NCI-H345 treated with DMSO at 0.1 percent for 48 hours (cell line): ENCODE data around the gene CTNS.

Experiments used
- DNase-seq: peaks from one replicate; lab custom pipeline; 2025; ENCODE audit not compliant: unreplicated experiment; lab: John Stamatoyannopoulos, UW

Gene CTNS

GRCh38 chr17:3636154-3636907, at the start of gene CTNS, which contains the start of gene SHPK:
CTNS (plus strand) TSS chr17:3636760; CDS start chr17:3640207, 3,447 bp downstream.
SHPK (minus strand) TSS chr17:3636250; CDS start chr17:3636219, 31 bp downstream.
- peak; percentile 82 for DNase-seq

DNA sequence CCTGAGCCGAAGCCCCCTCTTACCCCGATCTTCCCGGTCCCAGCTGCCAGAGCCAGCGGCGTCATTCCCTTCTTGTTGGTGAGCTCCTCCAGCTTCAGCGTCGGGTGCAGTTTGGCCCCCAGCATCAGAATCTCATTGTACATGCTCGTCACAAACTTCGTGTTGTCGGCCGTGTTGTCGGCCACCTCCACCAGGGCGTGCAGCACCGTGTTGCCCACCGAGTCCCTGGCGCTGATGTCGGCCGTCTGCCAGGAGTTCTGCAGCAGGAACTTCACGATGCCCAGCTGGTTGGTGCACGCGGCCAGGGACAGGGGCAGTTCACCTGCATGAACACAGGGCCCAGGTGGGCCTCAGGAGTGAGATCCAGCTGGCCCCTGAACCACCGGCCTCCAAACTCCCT, 46.8 kb upstream of the CTNS start:
- DNase-seq = no peak

DNA sequence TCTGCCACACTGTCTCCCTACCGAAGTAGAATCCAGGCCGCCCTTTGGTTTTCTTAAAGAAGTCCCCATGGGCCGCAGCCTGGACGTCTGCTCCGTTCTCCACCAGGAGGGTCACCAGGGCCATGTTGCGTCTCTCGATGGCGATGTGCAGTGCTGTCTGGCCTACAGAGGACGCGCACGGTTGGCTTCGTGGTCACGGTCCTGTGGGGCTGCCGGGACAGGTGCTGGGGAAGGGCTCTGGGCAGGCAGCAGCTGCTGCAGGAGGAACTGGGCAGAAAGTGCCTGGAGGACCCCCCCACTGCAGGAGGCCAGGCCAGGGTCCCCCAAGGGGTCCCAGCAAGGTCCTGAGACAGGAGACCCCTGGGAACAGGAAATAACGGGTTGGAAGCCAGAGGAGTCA, 46.3 kb upstream of the CTNS start:
- DNase-seq = no peak

DNA sequence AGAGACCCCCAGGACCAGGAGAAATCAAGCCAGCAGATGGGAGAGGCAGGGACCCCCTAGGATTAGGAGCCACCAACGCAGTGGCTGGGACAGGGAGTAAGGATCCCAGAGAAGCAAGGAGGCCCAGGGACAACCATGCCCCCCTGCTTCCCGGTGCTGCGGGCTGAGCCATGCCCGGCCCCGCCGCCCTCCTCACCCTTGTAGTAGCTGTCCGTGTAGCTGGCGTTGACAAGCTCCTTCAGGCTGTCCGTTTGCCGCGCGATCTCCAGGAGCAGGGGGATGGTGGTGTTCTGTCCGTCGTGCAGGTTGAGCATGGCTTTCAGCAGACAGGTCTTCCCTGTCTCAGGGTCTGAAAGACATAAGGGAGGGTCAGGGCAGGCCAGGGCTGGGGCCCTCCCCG, 45.8 kb upstream of the CTNS start:
- no peak for DNase-seq

DNA sequence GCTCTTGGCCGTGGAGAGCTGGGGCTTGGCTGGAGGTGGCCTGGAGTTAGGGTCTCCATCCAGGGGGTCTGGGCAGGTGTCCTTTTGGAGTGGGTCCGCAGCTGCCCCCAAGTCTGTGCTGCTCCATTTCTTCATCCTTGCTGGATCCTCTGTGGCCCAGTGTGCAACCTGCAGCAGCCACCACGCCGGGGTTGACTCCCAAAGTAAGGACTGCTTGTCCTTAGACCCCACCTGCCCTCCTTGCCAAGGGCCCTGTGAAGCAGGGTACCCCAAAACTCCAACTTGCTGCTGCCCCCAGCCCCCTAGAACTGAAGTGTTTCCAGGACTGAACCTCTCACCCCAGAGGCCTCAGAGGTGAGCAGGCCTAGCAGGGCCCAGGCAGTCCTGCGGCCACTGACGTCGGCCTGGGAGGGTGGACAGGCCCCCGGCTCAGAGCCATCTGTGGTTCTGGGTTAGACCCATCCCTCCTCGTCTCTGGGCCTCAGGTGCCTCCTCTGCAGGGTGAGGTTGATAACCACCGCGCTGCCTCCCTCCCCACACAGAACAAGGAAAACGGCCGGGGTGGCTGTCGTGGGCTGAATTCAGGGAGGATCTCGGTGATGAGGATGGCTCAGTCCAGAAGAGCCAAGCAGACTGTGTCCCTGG, 44.2 kb upstream of the CTNS start:
- no peak for DNase-seq

DNA sequence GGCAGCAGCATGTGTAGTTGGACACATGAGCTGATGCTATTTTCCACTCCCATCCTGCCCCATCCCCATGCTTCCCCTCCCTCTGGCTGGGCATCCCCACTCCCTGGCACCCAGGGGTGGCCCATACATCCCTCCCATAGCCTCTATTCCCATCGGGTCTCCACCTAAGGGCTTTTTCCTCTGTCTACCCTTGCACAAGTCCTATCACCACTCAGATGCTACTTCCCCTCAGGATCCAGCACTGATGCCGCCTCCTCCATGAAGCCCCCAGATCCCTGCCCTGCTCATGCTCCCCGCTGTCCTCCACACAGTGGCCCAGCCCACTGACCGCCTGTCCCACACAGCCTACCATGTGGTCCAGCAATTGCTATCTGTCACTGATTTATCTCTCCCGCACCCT, 43.2 kb upstream of the CTNS start:
- DNase-seq = no peak

DNA sequence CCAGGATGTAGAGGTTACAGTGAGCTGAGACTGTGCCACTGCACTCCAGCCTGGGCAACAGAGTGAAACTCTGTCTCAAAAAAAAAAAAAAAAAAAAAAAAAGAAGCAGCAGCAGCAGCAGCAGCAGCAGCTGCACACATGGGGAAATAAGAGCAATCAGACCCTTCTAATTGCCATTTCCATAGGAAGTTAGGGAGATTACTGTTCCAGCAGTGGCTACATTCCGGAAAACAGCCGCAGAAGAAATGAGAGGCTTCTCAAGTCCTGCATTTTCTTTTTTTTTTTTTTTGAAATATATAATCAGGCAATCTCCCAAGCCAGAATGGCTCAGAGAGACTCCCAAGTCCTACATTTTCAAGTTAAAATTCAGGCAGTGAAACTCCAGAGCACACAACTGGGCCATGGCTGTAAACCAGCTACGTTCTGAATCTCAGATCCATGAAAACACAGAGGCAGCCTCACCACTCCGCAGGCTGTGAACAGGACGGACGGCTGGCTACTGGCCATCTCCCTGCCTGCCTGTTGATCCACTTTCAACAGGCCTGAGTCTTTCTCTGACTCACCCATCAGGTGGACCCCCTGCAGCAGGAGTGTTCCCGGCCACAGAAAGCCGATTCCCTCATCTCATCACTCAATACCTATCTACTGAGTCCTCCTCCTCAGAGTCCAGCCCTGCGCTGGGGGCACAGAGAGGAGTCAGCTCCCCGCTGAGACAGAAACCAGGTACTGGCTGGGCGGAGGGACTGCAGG, 42.3 kb upstream of the CTNS start:
- no peak for DNase-seq

- DNase-seq = no peak
Measured at GRCh38 chr17:3594976-3595375, 41.6 kb upstream of the CTNS start.

GRCh38 chr17:3596804-3597464, 39.6 kb upstream of the CTNS start:
- no peak for DNase-seq

DNA sequence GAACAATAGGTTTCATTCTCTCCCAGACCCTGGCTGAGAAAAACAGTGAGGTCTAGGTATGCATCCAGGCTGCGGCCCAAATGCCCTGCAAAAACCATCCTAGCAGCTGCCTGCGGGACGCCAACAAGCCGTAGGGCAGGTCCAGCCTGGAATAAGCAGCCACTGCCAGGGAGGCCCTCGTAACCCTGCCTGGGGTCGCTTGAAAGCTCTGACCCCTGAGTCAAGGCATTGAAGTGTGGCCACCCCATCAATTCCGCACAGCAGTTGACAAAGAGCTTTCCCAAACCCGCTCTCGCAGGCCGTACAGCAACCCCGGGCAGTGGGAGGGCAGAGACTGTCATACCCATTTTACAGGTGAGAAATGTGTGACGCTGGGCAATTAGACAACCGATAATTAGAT, 38.5 kb upstream of the CTNS start:
- no peak for DNase-seq

DNA sequence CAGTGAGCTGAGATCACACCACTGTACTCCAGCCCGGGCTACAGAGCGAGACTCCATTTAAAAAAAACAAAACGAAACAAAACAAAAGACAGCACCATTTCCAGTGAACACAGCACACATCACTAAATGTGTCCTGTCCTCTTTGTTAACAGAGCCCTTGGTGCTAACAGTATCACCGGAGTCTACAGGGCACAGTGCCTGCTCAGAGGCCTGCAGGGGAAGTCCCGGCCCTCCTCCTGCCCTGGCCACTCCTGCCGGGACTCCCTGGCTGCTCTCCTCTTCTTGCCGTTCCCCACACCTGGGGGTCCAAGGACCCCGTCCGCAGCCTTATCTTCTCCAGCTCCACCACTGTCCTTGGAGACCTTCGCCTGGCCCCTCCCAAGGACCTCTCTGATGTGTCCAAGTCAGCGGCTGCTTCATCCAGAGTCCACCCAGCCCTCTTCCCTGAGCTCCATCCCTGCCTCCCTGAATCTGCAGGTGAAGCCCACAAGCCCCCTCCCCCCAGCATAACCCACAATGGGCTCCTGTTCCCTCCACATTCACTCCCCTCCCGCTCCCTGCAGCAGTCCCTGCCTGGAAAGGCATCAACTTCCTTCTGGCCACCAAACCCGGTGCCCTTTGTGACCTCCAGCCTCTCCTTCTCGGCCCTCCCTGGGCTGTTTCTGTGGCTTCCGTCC, 35.9 kb upstream of the CTNS start:
- no peak for DNase-seq

DNA sequence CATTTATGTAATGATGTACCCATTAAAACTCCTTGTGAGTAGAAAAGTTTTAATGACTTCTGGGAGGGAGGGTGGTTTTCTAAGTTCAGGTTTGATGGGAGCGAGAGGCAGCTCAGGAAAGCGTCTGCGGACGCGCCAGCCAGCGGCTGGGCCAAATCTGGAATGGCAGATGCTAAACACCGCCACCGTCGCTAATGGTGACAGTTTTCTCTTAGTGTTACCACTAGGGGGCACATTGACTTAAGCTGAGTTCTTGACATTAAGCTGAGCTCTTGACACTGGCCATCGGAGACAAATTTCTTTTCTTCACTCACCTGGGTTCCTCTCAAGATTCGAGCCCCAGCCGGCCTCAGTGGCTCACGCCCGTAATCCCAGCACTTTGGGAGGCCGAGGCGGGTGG, 34.1 kb upstream of the CTNS start:
- DNase-seq = no peak

DNA sequence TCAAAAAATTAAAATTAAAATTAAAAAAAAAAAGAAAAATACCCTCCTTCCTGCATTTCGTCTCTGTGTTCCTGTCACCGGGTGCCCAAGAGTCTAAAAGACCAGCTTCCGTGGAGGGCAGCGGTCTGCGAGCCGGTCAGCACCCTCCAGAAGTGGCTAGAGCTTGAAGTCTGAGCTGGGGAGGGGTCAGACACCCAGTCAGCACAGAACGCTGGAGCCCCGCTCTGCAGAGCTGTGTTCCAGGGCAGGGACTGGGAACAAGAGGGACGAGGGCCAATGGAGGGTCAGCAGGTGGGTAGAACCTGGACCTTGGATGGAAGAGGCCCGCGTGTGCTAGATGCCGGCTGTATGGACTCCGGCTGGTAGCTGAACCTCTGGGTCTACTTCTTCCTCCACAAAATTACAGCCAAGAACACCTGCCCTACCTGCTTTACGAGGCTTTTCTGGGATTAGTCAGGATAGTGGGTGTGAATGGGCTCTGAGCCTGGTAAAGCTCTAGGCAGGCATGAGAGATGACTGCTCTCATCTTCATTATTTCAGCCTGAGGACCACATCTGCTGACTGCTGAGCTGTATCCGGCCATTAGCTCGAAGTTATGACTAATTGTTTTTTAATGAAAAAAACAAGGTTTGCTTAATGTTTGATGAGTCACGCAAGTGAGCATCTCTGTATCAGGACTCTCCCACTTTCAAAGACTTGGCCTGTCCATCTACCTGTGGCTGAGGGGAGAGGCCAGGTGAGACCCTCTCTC, 33.3 kb upstream of the CTNS start:
- no peak for DNase-seq

DNA sequence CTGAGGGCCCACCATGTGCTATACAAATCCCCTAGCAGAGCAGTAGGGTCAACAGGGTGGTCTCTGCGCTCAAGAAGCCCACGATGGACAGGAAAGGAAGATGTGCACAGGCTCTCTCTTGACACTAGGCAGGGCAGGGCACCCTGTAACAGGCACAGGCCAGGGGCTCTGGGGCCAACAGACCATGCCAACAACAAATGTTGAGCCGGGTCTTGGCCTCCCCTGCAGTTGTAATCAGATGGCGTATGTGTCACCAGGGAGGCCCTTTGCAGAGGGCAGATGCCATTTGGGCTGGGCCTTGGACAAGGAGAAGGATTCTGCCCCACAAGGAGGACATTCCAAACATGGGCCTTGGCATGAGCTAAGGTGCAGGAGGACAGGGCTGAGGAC, 32.7 kb upstream of the CTNS start:
- no peak for DNase-seq

- DNase-seq = no peak
Measured at GRCh38 chr17:3609689-3610088, 26.9 kb upstream of the CTNS start.

DNA sequence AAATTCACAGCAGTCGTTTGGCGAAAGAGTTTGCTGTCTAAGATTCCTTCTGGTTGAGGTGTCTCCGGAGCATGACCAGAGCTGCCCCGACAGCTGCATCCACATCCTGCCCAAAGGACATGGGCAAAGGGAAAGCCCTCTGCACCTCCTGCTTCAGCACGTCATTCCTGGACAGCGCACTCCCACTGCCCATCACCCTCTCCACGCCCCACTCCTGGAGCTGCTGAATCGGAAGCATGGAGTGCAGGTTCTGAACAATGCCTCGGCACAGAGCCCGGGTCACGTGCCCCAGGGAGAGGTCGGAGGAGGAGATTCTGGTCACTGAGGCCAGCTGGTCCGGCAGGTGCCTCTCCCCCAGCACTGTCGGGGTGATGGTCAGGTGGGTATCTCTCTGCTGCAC, 26.0 kb upstream of the CTNS start:
- DNase-seq = no peak

GRCh38 chr17:3613124-3613523, 23.4 kb upstream of the CTNS start:
- DNase-seq = no peak

GRCh38 chr17:3615160-3615870, 21.2 kb upstream of the CTNS start:
- no peak for DNase-seq

GRCh38 chr17:3621146-3621720, 15.3 kb upstream of the CTNS start:
- DNase-seq = no peak
